ENCODE measurements around the gene STK32C.

The STK32C gene

GRCh38 chr10:132307823-132308586 lies at the start of gene STK32C:
Gene STK32C (minus strand): TSS chr10:132307950. CDS start chr10:132307833, 117 bp downstream.
- peak; percentile 85 for DNase-seq

GRCh38 chr10:132356621-132357195 lies 49.0 kb upstream of the STK32C start:
- DNase-seq = no peak

- DNase-seq = no peak
Observed at GRCh38 chr10:132355754-132356153, 48.0 kb upstream of the STK32C start.

- no peak for DNase-seq
Observed at GRCh38 chr10:132355297-132355696, 47.5 kb upstream of the STK32C start.

- DNase-seq = no peak
Observed at GRCh38 chr10:132354356-132355094, 46.8 kb upstream of the STK32C start.

GRCh38 chr10:132353456-132354355 lies 46.0 kb upstream of the STK32C start:
- DNase-seq = no peak

- peak; percentile 80 for DNase-seq
Observed at GRCh38 chr10:132352462-132353308, 44.9 kb upstream of the STK32C start.

- no peak for DNase-seq
Observed at GRCh38 chr10:132351611-132352010, 43.9 kb upstream of the STK32C start.

- no peak for DNase-seq
Observed at GRCh38 chr10:132350946-132351345, 43.2 kb upstream of the STK32C start.

GRCh38 chr10:132350391-132350790 lies 42.6 kb upstream of the STK32C start:
- no peak for DNase-seq

- no peak for DNase-seq
Observed at GRCh38 chr10:132349766-132350165, 42.0 kb upstream of the STK32C start.

- DNase-seq = no peak
Observed at GRCh38 chr10:132347931-132348267, 40.1 kb upstream of the STK32C start.

GRCh38 chr10:132347211-132347930 lies 39.6 kb upstream of the STK32C start:
- DNase-seq = no peak

GRCh38 chr10:132346806-132347205 lies 39.1 kb upstream of the STK32C start:
- no peak for DNase-seq

- no peak for DNase-seq
Observed at GRCh38 chr10:132345345-132345744, 37.6 kb upstream of the STK32C start.

GRCh38 chr10:132344386-132344785 lies 36.6 kb upstream of the STK32C start:
- no peak for DNase-seq

GRCh38 chr10:132342553-132342952 lies 34.8 kb upstream of the STK32C start:
- no peak for DNase-seq

GRCh38 chr10:132341781-132342180 lies 34.0 kb upstream of the STK32C start:
- no peak for DNase-seq

- DNase-seq = no peak
Observed at GRCh38 chr10:132341017-132341416, 33.3 kb upstream of the STK32C start.

GRCh38 chr10:132339276-132339675 lies 31.5 kb upstream of the STK32C start:
- no peak for DNase-seq

- DNase-seq = no peak
Observed at GRCh38 chr10:132338876-132339275, 31.1 kb upstream of the STK32C start.
